GM18517 (cell line): ENCODE data around the gene ZNF579.

Source experiments
- ATAC-seq: cut with Tn5 transposase; IDR thresholded peaks from one replicate; pipeline ENCODE4 v1.9.1; 2021; ENCODE audit warnings: mild to moderate bottlenecking, moderate library complexity; ENCODE audit not compliant: unreplicated experiment

The ZNF579 gene

GRCh38 chr19:55613396-55613795 is 32.7 kb upstream of the ZNF579 start:
- no peak for ATAC-seq

GRCh38 chr19:55611983-55612645 is 31.5 kb upstream of the ZNF579 start:
- ATAC-seq, result no peak

- no peak for ATAC-seq
These were observed 30.8 kb upstream of the ZNF579 start for GRCh38 chr19:55611300-55611982.

GRCh38 chr19:55609326-55609725 is 28.7 kb upstream of the ZNF579 start:
- ATAC-seq, result no peak

GRCh38 chr19:55606817-55607216 is 26.2 kb upstream of the ZNF579 start:
- no peak for ATAC-seq

- ATAC-seq, result no peak
These were observed 25.8 kb upstream of the ZNF579 start for GRCh38 chr19:55606471-55606787.

GRCh38 chr19:55605637-55606470 is 25.2 kb upstream of the ZNF579 start, which contains the start of gene ZNF865:
Gene ZNF865, plus strand, starts transcription at chr19:55605647. Its CDS starts 7,972 bp downstream, at chr19:55613619.
- no peak for ATAC-seq

GRCh38 chr19:55605207-55605636 is 24.6 kb upstream of the ZNF579 start:
- peak; percentile 56 for ATAC-seq

GRCh38 chr19:55603581-55604292 is 23.1 kb upstream of the ZNF579 start:
- no peak for ATAC-seq

- ATAC-seq, result no peak
These were observed 22.5 kb upstream of the ZNF579 start for GRCh38 chr19:55603115-55603514.

GRCh38 chr19:55602104-55603001 is 21.7 kb upstream of the ZNF579 start:
- ATAC-seq, result no peak

- no peak for ATAC-seq
These were observed 20.4 kb upstream of the ZNF579 start for GRCh38 chr19:55601084-55601483.

- no peak for ATAC-seq
These were observed 20.0 kb upstream of the ZNF579 start for GRCh38 chr19:55600662-55601028.

- ATAC-seq, result peak; percentile 45
These were observed 19.4 kb upstream of the ZNF579 start, which contains the start of gene ZNF524 for GRCh38 chr19:55599842-55600661. Gene ZNF524, plus strand, starts transcription at chr19:55600288. Its CDS starts 1,825 bp downstream, at chr19:55602113.

- ATAC-seq, result peak; percentile 45
These were observed 18.8 kb upstream of the ZNF579 start, which contains the start of gene FIZ1 for GRCh38 chr19:55599468-55599841. Gene FIZ1, minus strand, starts transcription at chr19:55599517. Its CDS starts 1,652 bp downstream, at chr19:55597865.

- peak; percentile 45 for ATAC-seq
These were observed 18.2 kb upstream of the ZNF579 start for GRCh38 chr19:55598719-55599467.

GRCh38 chr19:55598034-55598433 is 17.4 kb upstream of the ZNF579 start:
- ATAC-seq, result no peak

GRCh38 chr19:55597501-55597921 is 16.9 kb upstream of the ZNF579 start:
- no peak for ATAC-seq
